Right lobe of liver (tissue), 6 donors: ENCODE data around the gene DOK6. TPM values are rescaled to one million over a fixed set of nuclear protein-coding genes. Genes with fewer than 3 reads are reported as not detected.

ENCODE experiments used
- ATAC-seq, 4 donors: fragments of 200-7000 bp; cut with Tn5 transposase; one replicate each; pipeline ENCODE4 v1.9.1; 2020; ENCODE audit warnings: mild to moderate bottlenecking in 4 of 4, moderate library complexity in 4 of 4
- DNase-seq, 3 donors: peaks; one replicate each; pipeline ENCODE4 v3.0.0-alpha.2; 2020
- H3K27ac ChIP-seq, 3 donors: fragments of 200-600 bp; one replicate each; pipeline ENCODE4 v1.8.0; 2022
- H3K27me3 ChIP-seq, 2 donors: fragments of 200-600 bp; one replicate each; pipeline ENCODE4 v1.8.0; 2022
- H3K36me3 ChIP-seq, 4 donors: fragments of 200-600 bp; sonication (generic) in 1 of 4; one replicate each; pipeline versions ENCODE4 v1.5.1 to v1.8.0; 2017 to 2022; ENCODE audit warnings: control low read depth in 1 of 4
- H3K4me1 ChIP-seq, 4 donors: fragments of 200-600 bp; sonication (generic) in 1 of 4; one replicate each; pipeline versions ENCODE4 v1.5.1 to v1.8.0; 2017 to 2022; ENCODE audit warnings: control low read depth in 1 of 4
- H3K4me3 ChIP-seq, 3 donors: fragments of 200-600 bp; one replicate each; pipeline ENCODE4 v1.8.0; 2022
- H3K9me3 ChIP-seq, 4 donors: fragments of 200-600 bp; sonication (generic) in 1 of 4; one replicate each; pipeline versions ENCODE4 v1.5.1 to v1.8.0; 2017 to 2022; ENCODE audit warnings: control low read depth in 1 of 4
- POLR2A ChIP-seq: fragments of 450-650 bp; IDR thresholded peaks from one replicate; pipeline ENCODE4 v1.6.1; 2017; ENCODE audit warnings: antibody characterized with exemption, mild to moderate bottlenecking
- WGBS: methylation state at CpG from one replicate; pipeline ENCODE4 v1.1.6; 2018; ENCODE audit warnings: low coverage, low lambda C conversion rate; ENCODE audit not compliant: insufficient coverage; ENCODE audit errors: missing lambda C conversion rate; 5-methylcytosine and 5-hydroxymethylcytosine counted together
- intact Hi-C, 2 donors: fragments of 100-400 bp; cut with DNase I; formaldehyde crosslinking; loops; one replicate each; pipeline versions ENCODE4 v1.11.2 to v1.14.1; 2022
- total RNA-seq, 6 experiments: library from RNA; depleted of rRNA in 2 of 6; stranded (reverse); fragments of >200 nt in 2 of 6; fragmentation: NEBNext Ultra II Directional in 3 of 6; extraction: Animal tissue kit (Norgen Biotek cat#: 25700) in 3 of 6; gene quantifications; one replicate each; pipeline versions ENCODE4 v1.1.0 to v1.2.4, GENCODE V29; 2016 to 2023
- TF ChIP-seq, protein P1 (sequence below), 4 donors: fragments of 200-600 bp in 3 of 4; fragments of 450-650 bp in 1 of 4; IDR thresholded peaks; one replicate each; pipeline versions ENCODE4 v1.5.1 to v1.8.0; 2016 to 2022; ENCODE audit warnings: antibody characterized with exemption in 4 of 4, mild to moderate bottlenecking in 2 of 4
- donor health status: DM: no; HTN: yes; CAD: no.
- donor health status: DM: no; HTN: no; CAD: no.
- donor health status: DM: no; HTN: no; CAD: no.
- donor health status: DM: no; HTN: yes; CAD: no.
- donor health status: DM: no; HTN: yes; CAD: no.

The DOK6 gene
- total RNA-seq, 6 experiments from 2014 or later: 0.37 to 2.9 (median 2.1) TPM; not detected in 1

- no peaks in the 10 kb centered on the region for H3K4me1 ChIP-seq
- H3K27ac ChIP-seq: no peak overlapping the region
- no peaks in the 10 kb centered on the region for H3K9me3 ChIP-seq
- DNase-seq (no peak), ATAC-seq (no peak)
- TF ChIP-seq, protein P1, sequence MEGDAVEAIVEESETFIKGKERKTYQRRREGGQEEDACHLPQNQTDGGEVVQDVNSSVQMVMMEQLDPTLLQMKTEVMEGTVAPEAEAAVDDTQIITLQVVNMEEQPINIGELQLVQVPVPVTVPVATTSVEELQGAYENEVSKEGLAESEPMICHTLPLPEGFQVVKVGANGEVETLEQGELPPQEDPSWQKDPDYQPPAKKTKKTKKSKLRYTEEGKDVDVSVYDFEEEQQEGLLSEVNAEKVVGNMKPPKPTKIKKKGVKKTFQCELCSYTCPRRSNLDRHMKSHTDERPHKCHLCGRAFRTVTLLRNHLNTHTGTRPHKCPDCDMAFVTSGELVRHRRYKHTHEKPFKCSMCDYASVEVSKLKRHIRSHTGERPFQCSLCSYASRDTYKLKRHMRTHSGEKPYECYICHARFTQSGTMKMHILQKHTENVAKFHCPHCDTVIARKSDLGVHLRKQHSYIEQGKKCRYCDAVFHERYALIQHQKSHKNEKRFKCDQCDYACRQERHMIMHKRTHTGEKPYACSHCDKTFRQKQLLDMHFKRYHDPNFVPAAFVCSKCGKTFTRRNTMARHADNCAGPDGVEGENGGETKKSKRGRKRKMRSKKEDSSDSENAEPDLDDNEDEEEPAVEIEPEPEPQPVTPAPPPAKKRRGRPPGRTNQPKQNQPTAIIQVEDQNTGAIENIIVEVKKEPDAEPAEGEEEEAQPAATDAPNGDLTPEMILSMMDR (IDR thresholded peaks at IDR 0.05): no peak
- no peak for TF ChIP-seq POLR2A
- intact Hi-C loops: no loop called here
- H3K36me3 ChIP-seq: no peaks in the 10 kb centered on the region
- 74% methylated on average over 2 of the region's 2 CpGs for WGBS
- no peaks in the 10 kb centered on the region for H3K27me3 ChIP-seq
- H3K4me3 ChIP-seq: no peak overlapping the region
Observed at GRCh38 chr18:69529151-69529550, 128.5 kb downstream of the DOK6 start.

DNA sequence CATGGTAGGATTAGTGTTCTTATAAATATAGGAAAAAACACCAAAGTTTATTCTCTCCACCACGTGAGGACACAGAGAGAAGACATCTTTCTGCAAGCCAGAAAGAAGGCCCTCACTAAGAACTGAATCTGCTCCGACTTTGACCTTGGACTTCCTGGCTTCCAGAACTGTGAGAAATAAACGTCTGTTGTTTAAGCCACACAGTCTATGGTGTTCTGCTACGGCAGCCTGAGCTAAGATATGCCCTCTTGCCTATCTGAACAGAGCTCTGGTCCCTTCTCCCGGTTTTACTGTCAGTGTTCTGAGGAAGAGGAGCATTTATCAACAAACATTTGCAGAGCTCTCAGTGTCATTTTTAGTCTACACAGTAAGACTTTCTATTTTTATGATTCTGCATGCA, 131.3 kb downstream of the DOK6 start:
- DNase-seq: no peak
- H3K4me1 ChIP-seq: no peaks in the 10 kb centered on the region
- no peaks in the 10 kb centered on the region for H3K36me3 ChIP-seq
- TF ChIP-seq POLR2A: no peak
- TF ChIP-seq, protein P1 (IDR thresholded peaks at IDR 0.05): no peak
- no peak for ATAC-seq
- intact Hi-C loops: no loop called here
- H3K27me3 ChIP-seq: no peaks in the 10 kb centered on the region
- no peak overlapping the region for H3K27ac ChIP-seq
- no peaks in the 10 kb centered on the region for H3K9me3 ChIP-seq
- 39% methylated on average over 5 of the region's 5 CpGs for WGBS
- H3K4me3 ChIP-seq: no peak overlapping the region

- Histone ChIP-seq H3K27me3 (no peaks in the 10 kb centered on the region), H3K4me3 (no peak overlapping the region), H3K4me1 (no peaks in the 10 kb centered on the region), H3K9me3 (no peaks in the 10 kb centered on the region), H3K36me3 (no peaks in the 10 kb centered on the region), H3K27ac (no peak overlapping the region)
- 82% methylated on average over 3 of the region's 3 CpGs for WGBS
- TF ChIP-seq POLR2A: no peak
- TF ChIP-seq, protein P1 (IDR thresholded peaks at IDR 0.05): no peak
- no peak for ATAC-seq
- no peak for DNase-seq
- intact Hi-C loops: no loop called here
Observed at GRCh38 chr18:69537183-69537582, 136.5 kb downstream of the DOK6 start.

GRCh38 chr18:69538849-69539248, 138.2 kb downstream of the DOK6 start:
- ATAC-seq (no peak), DNase-seq (no peak)
- H3K9me3 ChIP-seq: no peaks in the 10 kb centered on the region
- 38% methylated on average over 3 of the region's 3 CpGs for WGBS
- H3K27me3 ChIP-seq: no peaks in the 10 kb centered on the region
- no peak overlapping the region for H3K4me3 ChIP-seq
- no peak overlapping the region for H3K27ac ChIP-seq
- H3K4me1 ChIP-seq: no peaks in the 10 kb centered on the region
- no peak for TF ChIP-seq POLR2A
- TF ChIP-seq, protein P1 (IDR thresholded peaks at IDR 0.05): no peak
- H3K36me3 ChIP-seq: no peaks in the 10 kb centered on the region
- intact Hi-C loops: no loop called here

DNA sequence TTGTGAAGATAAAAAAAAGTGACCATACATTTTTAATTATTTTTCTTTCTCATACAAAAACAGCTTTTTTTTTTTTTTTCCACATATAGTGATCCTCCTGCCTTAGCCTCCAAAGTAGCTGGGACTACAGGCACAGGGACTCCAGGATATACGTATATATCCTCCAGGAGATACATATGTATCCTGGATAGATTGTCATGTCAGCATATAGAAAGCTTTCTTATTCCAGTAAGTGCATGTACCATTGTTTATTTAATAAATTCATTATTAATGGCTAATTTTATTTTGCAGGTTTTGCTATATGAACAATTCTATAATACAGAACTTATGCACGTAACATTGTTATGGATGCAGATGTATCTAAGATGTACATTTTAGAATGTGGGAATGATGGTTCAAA, 138.7 kb downstream of the DOK6 start:
- H3K36me3 ChIP-seq: no peaks in the 10 kb centered on the region
- ATAC-seq: no peak
- no peak overlapping the region for H3K4me3 ChIP-seq
- no peaks in the 10 kb centered on the region for H3K4me1 ChIP-seq
- no peaks in the 10 kb centered on the region for H3K27me3 ChIP-seq
- TF ChIP-seq, protein P1 (IDR thresholded peaks at IDR 0.05): no peak
- TF ChIP-seq POLR2A: no peak
- H3K9me3 ChIP-seq: no peaks in the 10 kb centered on the region
- no peak overlapping the region for H3K27ac ChIP-seq
- intact Hi-C loops: no loop called here
- DNase-seq: no peak
- whole genome bisulfite sequencing: 80% methylated on average over 2 of the region's 2 CpGs
